HepG2 (cell line): ENCODE data around the gene LPIN3. TPM values are rescaled to one million over a fixed set of nuclear protein-coding genes. Genes with fewer than 3 reads are reported as not detected.

ENCODE experiments used
- ATAC-seq: fragments of 200-7000 bp; cut with Tn5 transposase; 3 replicates; pipeline ENCODE4 v1.9.1; 2020; ENCODE audit warnings: mild to moderate bottlenecking, moderate library complexity
- BruUV-seq: library from RNA; stranded (reverse); fragments of 400-500 nt; replicated peaks from 2 replicates; lab custom pipeline; 2021; lab: Mats Ljungman, UMichigan
- CTCF ChIA-PET: fragments of 300-600 bp; formaldehyde crosslinking; extraction: SDS; loops from one replicate; lab custom pipeline; 2021; ENCODE audit warnings: low total read pairs, inconsistent platforms, low intra/inter-chr PET ratio; lab: Yijun Ruan, JAX
- POLR2A ChIA-PET: fragments of 350-600 bp; sonication (Branson Sonifier 250); formaldehyde crosslinking; loops from one replicate; lab custom pipeline; 2020; ENCODE audit warnings: antibody characterized with exemption, inconsistent platforms; lab: Yijun Ruan, JAX
- DNase-seq: peaks from one replicate; pipeline ENCODE4 v3.0.0-alpha.2; 2015; ENCODE audit warnings: low spot score
- FAIRE-seq: peaks from 3 replicates; lab custom pipeline; 2011; peaks lifted over from hg19 to GRCh38; lab: Jason Lieb, UNC
- H2AFZ ChIP-seq: one replicate; pipeline ENCODE4 v1.6.1; 2011; ENCODE audit warnings: low read length, inconsistent platforms
- H3K27ac ChIP-seq: fragments of 300-600 bp; 3 replicates; pipeline ENCODE4 v1.8.0; 2011; ENCODE audit warnings: mixed run types, mild to moderate bottlenecking, mixed read lengths, low read length, inconsistent platforms; ENCODE audit not compliant: insufficient read depth; ENCODE audit errors: extremely low read length
- H3K27me3 ChIP-seq, 2 experiments: fragments of 200-600 bp in 1 of 2; 2 replicates in 1 of 2; 3 replicates in 1 of 2; pipeline versions ENCODE4 v1.6.0 to v1.8.0; 2011; ENCODE audit warnings: low read length in 2 of 2, mild to moderate bottlenecking in 2 of 2, moderate library complexity in 2 of 2, inconsistent platforms in 1 of 2; ENCODE audit not compliant: insufficient read depth in 2 of 2, control insufficient read depth in 1 of 2
- H3K36me3 ChIP-seq, 2 experiments: fragments of 200-600 bp in 1 of 2; replicated peaks in 1 of 2; 2 replicates in 1 of 2; 3 replicates in 1 of 2; pipeline versions ENCODE4 v1.5.1 to v1.8.0; 2011; ENCODE audit warnings: low read length in 2 of 2, inconsistent platforms in 1 of 2; ENCODE audit not compliant: insufficient read depth in 2 of 2, control insufficient read depth in 1 of 2
- H3K4me1 ChIP-seq: 2 replicates; pipeline ENCODE4 v1.5.1; 2012; ENCODE audit warnings: low read length, inconsistent platforms; ENCODE audit not compliant: insufficient read depth
- H3K4me2 ChIP-seq: 2 replicates; pipeline ENCODE4 v1.6.0; 2011; ENCODE audit warnings: low read depth, low read length, inconsistent platforms
- H3K4me3 ChIP-seq, 3 experiments: fragments of 200-600 bp in 1 of 3; sonication (generic), shearing (Covaris generic) in 1 of 3; replicated peaks in 1 of 3; 2 replicates each; pipeline ENCODE4 v1.5.1; 2011 to 2016; ENCODE audit warnings: low read length in 3 of 3, inconsistent platforms in 2 of 3, low read depth in 2 of 3, mild to moderate bottlenecking in 2 of 3, control low read depth in 1 of 3, mixed read lengths in 1 of 3; ENCODE audit not compliant: insufficient read depth in 1 of 3
- H3K79me2 ChIP-seq: one replicate; pipeline ENCODE4 v1.6.1; 2011; ENCODE audit warnings: low read length, inconsistent platforms; ENCODE audit not compliant: insufficient read depth
- H3K9ac ChIP-seq: 2 replicates; pipeline ENCODE4 v1.6.0; 2011; ENCODE audit warnings: mild to moderate bottlenecking, low read depth, low read length, inconsistent platforms; ENCODE audit not compliant: insufficient read depth
- H3K9me3 ChIP-seq: 2 replicates; pipeline ENCODE4 v1.5.1; 2012; ENCODE audit warnings: mild to moderate bottlenecking, low read length
- H4K20me1 ChIP-seq: 2 replicates; pipeline ENCODE4 v1.6.0; 2011; ENCODE audit warnings: inconsistent platforms, mild to moderate bottlenecking, low read length, moderate library complexity; ENCODE audit not compliant: insufficient read depth
- HNF4G ChIP-seq, 2 experiments: sonication (generic) in 1 of 2; formaldehyde crosslinking in 1 of 2; IDR thresholded peaks; 2 replicates each; pipeline versions ENCODE4 v1.4.0 to v1.6.1; 2011 to 2020; ENCODE audit warnings: borderline replicate concordance in 2 of 2, low read depth in 2 of 2, mild to moderate bottlenecking in 2 of 2, low read length in 1 of 2, missing genetic modification reagents in 1 of 2, moderate library complexity in 1 of 2
- MBNL3 ChIP-seq: fragments of 250-450 bp; sonication (Bioruptor Pico); conservative IDR thresholded peaks from 2 replicates; pipeline ENCODE4 v1.8.0; 2022; ENCODE audit warnings: mild to moderate bottlenecking, inconsistent platforms
- MTF1 ChIP-seq: sonication (generic); formaldehyde crosslinking; IDR thresholded peaks from 2 replicates; pipeline ENCODE4 v1.5.0; 2020; ENCODE audit warnings: missing genetic modification reagents
- NFYB ChIP-seq: sonication (generic); formaldehyde crosslinking; IDR thresholded peaks from 2 replicates; pipeline ENCODE4 v1.4.0; 2020; ENCODE audit warnings: missing genetic modification reagents
- PHF21A ChIP-seq: sonication (generic); formaldehyde crosslinking; IDR thresholded peaks from 2 replicates; pipeline ENCODE4 v1.5.0; 2020; ENCODE audit warnings: mild to moderate bottlenecking, missing genetic modification reagents
- TOPORS ChIP-seq: sonication (generic); formaldehyde crosslinking; IDR thresholded peaks from 2 replicates; pipeline ENCODE4 v1.8.0; 2023; ENCODE audit warnings: mild to moderate bottlenecking, missing genetic modification reagents
- ZNF234 ChIP-seq: sonication (generic); formaldehyde crosslinking; conservative IDR thresholded peaks from 2 replicates; pipeline ENCODE4 v1.5.1; 2020; ENCODE audit warnings: mild to moderate bottlenecking, missing genetic modification reagents
- ZNF570 ChIP-seq: sonication (generic); formaldehyde crosslinking; IDR thresholded peaks from 2 replicates; pipeline ENCODE4 v1.4.0; 2020; ENCODE audit warnings: mild to moderate bottlenecking, missing genetic modification reagents, borderline replicate concordance
- WGBS: methylation state at CpG from one replicate; pipeline ENCODE4 v1.1.6; 2017; ENCODE audit warnings: low lambda C conversion rate; 5-methylcytosine and 5-hydroxymethylcytosine counted together
- in situ Hi-C: cut with HindIII; loops from 2 replicates; pipeline ENCODE4 v1.10.0; 2017; ENCODE audit warnings: low pct_unique_long_range_greater_than_20kb; ENCODE audit not compliant: extremely low pct_ligation_motif_present
- intact Hi-C: fragments of 100-400 bp; cut with micrococcal nuclease; formaldehyde crosslinking; loops from one replicate; pipeline ENCODE4 v1.10.0; 2022; ENCODE audit not compliant: unreplicated experiment
- polyA plus RNA-seq, 8 experiments: library from polyadenylated mRNA; depleted of rRNA in 3 of 8; stranded (reverse) in 7 of 8; unstranded in 1 of 8; fragments of >200 nt; fragmentation: Illumina TruSeq in 4 of 8; extraction: Trizol in 4 of 8; gene quantifications; 2 replicates each; pipeline versions ENCODE4 v1.2.1 to v1.2.3, GENCODE V29; 2011 to 2016; ENCODE audit warnings: low read depth in 4 of 8, missing spikeins in 1 of 8, mixed read lengths in 1 of 8; ENCODE audit not compliant: insufficient read depth in 1 of 8
- total RNA-seq, 5 experiments: library from RNA; depleted of rRNA; stranded (reverse); fragments of >200 nt; fragmentation: Illumina TruSeq; extraction: Trizol; gene quantifications; 2 replicates each; pipeline ENCODE4 v1.2.3, GENCODE V29; 2016; ENCODE audit warnings: low read depth in 1 of 5
- TF ChIP-seq, protein P1 (sequence below): IDR thresholded peaks from 2 replicates; pipeline ENCODE4 v1.6.1; 2018; ENCODE audit warnings: missing genetic modification reagents, mild to moderate bottlenecking, missing compliant biosample characterization
- TF ChIP-seq, protein P2 (sequence below): sonication (generic); formaldehyde crosslinking; IDR thresholded peaks from 2 replicates; pipeline ENCODE4 v1.4.0; 2020; ENCODE audit warnings: missing genetic modification reagents
- TF ChIP-seq, protein P3 (sequence below): sonication (generic); formaldehyde crosslinking; IDR thresholded peaks from 2 replicates; pipeline ENCODE4 v1.9.0; 2022; ENCODE audit warnings: low read depth, missing genetic modification reagents
- TF ChIP-seq, protein P4 (sequence below): sonication (generic); formaldehyde crosslinking; IDR thresholded peaks from 2 replicates; pipeline ENCODE4 v1.5.0; 2020; ENCODE audit warnings: missing genetic modification reagents

The LPIN3 gene
- total and polyA plus RNA-seq, 2 of the 13 experiments (the other 11 are each of a cell fraction or from before 2014, with no cell fraction given), result 14.2 to 28.6 TPM

DNA sequence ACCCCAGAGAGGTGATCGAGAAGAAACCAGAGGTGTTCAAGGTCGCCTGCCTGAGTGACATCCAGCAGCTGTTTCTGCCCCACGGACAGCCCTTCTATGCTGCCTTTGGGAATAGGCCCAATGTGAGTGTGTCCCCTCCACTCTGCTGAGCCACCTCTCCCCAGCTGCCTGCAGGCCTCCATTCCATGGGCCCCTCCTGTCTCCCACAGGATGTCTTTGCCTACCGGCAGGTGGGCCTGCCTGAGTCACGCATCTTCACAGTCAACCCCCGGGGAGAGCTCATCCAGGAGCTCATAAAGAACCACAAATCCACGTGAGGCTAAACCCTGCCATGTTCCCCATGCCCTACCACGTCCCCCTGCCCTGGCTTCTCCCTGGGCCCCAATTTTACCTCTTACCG lies 17.6 kb downstream of the LPIN3 start (continued):
- TF ChIP-seq MTF1 (CRISPR knock-in tag) (no peak), NFYB (CRISPR knock-in tag) (no peak), ZNF234 (0 out of 2 replicates have a peak, but pooled peaks have one; percentile 33)
- TF ChIP-seq, protein P1, sequence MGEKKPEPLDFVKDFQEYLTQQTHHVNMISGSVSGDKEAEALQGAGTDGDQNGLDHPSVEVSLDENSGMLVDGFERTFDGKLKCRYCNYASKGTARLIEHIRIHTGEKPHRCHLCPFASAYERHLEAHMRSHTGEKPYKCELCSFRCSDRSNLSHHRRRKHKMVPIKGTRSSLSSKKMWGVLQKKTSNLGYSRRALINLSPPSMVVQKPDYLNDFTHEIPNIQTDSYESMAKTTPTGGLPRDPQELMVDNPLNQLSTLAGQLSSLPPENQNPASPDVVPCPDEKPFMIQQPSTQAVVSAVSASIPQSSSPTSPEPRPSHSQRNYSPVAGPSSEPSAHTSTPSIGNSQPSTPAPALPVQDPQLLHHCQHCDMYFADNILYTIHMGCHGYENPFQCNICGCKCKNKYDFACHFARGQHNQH (CRISPR knock-in tag), result no peak

DNA sequence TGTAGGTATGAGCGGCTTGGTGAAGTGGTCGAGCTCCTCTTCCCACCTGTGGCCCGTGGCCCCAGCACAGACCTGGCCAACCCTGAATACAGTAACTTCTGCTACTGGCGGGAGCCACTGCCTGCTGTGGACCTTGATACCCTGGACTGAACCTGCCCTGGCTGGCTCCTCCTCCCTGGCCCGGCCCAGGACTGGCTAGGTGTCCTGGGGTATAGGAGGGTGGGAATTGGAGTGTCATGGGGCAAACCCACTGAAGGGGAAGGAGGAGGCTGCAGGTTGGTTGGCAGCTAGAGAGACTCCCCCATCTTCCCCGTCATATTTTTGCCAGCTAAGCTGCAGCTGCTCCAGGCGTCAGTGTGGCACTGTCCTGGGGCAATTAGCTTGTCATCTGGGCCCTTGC lies 18.1 kb downstream of the LPIN3 start:
- Histone ChIP-seq H3K4me1 (peaks cover 13% of the 10 kb centered on the region), H3K9ac (no peak overlapping the region), H3K9me3 (no peaks in the 10 kb centered on the region), H3K27ac (no peak overlapping the region), H3K36me3 (peaks cover 9 to 10% of the 10 kb centered on the region in 2 experiments; a peak in 3 of 5 replicates), H3K4me2 (peak overlapping the region; percentile 29), H3K79me2 (no peaks in the 10 kb centered on the region), H3K27me3 (0 out of 5 replicates have a peak, but pooled peaks cover 0 to 4% of the 10 kb centered on the region in 2 experiments), H2AFZ (no peak overlapping the region), H4K20me1 (no peaks in the 10 kb centered on the region), H3K4me3 (no peak overlapping the region)
- ATAC-seq (peak; percentile 82), DNase-seq (peak; percentile 58), FAIRE-seq (peak; percentile 77)
- intact Hi-C loops, result loop anchor here (2.0 kb wide), 1 partner anchor 18 kb away; the partner anchor contains the start of gene LPIN3
- BruUV-seq, result no TSS peak
- ChIA-PET CTCF (no interaction called here), POLR2A (no interaction called here)
- 48% methylated on average over 7 of the region's 7 CpGs for whole genome bisulfite sequencing
- in situ Hi-C loops, result no loop called here
- TF ChIP-seq, protein P2, sequence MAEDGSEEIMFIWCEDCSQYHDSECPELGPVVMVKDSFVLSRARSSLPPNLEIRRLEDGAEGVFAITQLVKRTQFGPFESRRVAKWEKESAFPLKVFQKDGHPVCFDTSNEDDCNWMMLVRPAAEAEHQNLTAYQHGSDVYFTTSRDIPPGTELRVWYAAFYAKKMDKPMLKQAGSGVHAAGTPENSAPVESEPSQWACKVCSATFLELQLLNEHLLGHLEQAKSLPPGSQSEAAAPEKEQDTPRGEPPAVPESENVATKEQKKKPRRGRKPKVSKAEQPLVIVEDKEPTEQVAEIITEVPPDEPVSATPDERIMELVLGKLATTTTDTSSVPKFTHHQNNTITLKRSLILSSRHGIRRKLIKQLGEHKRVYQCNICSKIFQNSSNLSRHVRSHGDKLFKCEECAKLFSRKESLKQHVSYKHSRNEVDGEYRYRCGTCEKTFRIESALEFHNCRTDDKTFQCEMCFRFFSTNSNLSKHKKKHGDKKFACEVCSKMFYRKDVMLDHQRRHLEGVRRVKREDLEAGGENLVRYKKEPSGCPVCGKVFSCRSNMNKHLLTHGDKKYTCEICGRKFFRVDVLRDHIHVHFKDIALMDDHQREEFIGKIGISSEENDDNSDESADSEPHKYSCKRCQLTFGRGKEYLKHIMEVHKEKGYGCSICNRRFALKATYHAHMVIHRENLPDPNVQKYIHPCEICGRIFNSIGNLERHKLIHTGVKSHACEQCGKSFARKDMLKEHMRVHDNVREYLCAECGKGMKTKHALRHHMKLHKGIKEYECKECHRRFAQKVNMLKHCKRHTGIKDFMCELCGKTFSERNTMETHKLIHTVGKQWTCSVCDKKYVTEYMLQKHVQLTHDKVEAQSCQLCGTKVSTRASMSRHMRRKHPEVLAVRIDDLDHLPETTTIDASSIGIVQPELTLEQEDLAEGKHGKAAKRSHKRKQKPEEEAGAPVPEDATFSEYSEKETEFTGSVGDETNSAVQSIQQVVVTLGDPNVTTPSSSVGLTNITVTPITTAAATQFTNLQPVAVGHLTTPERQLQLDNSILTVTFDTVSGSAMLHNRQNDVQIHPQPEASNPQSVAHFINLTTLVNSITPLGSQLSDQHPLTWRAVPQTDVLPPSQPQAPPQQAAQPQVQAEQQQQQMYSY (CRISPR knock-in tag), result peak; percentile 34; the same call in 1 of the 2 replicates
- TF ChIP-seq MBNL3 (CRISPR knock-in tag) (no peak), TOPORS (CRISPR knock-in tag) (0 out of 2 replicates have a peak, but pooled peaks have one; percentile 41), ZNF570 (no peak), HNF4G (IDR thresholded peaks at IDR 0.05; ENCODE audit: borderline replicate concordance, low read depth, low read length) (peak; percentile 73; the same call in 1 of the 2 replicates), HNF4G (CRISPR knock-in tag; IDR thresholded peaks at IDR 0.05; ENCODE audit: borderline replicate concordance, low read depth) (no peak), PHF21A (CRISPR knock-in tag) (peak; percentile 66; the same call in 1 of the 2 replicates)
- TF ChIP-seq, protein P3, sequence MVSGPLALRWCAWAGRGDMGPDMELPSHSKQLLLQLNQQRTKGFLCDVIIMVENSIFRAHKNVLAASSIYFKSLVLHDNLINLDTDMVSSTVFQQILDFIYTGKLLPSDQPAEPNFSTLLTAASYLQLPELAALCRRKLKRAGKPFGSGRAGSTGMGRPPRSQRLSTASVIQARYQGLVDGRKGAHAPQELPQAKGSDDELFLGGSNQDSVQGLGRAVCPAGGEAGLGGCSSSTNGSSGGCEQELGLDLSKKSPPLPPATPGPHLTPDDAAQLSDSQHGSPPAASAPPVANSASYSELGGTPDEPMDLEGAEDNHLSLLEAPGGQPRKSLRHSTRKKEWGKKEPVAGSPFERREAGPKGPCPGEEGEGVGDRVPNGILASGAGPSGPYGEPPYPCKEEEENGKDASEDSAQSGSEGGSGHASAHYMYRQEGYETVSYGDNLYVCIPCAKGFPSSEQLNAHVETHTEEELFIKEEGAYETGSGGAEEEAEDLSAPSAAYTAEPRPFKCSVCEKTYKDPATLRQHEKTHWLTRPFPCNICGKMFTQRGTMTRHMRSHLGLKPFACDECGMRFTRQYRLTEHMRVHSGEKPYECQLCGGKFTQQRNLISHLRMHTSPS (CRISPR knock-in tag), result peak; percentile 58; the same call in 1 of the 2 replicates
- TF ChIP-seq, protein P4, sequence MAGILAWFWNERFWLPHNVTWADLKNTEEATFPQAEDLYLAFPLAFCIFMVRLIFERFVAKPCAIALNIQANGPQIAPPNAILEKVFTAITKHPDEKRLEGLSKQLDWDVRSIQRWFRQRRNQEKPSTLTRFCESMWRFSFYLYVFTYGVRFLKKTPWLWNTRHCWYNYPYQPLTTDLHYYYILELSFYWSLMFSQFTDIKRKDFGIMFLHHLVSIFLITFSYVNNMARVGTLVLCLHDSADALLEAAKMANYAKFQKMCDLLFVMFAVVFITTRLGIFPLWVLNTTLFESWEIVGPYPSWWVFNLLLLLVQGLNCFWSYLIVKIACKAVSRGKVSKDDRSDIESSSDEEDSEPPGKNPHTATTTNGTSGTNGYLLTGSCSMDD (CRISPR knock-in tag), result no peak
